GM13977 (cell line): ENCODE results near the gene SRRM4.

ENCODE experiments used
- DNase-seq: peaks from one replicate; pipeline ENCODE4 v3.0.0; 2012; ENCODE audit warnings: low spot score
- in situ Hi-C: fragments of 300-500 bp; cut with MboI; formaldehyde crosslinking; loops from one replicate; pipeline ENCODE4 v1.12.0; 2022; ENCODE audit warnings: low sequenced_read_pairs, low pct_unique_long_range_greater_than_20kb, mixed read lengths, inconsistent platforms; ENCODE audit not compliant: unreplicated experiment
- TF ChIP-seq, protein P1 (sequence below): IDR thresholded peaks from 2 replicates; pipeline ENCODE4 v1.5.1; 2012; ENCODE audit warnings: mild to moderate bottlenecking, control low read depth; ENCODE audit not compliant: insufficient read depth; ENCODE audit errors: extremely low read depth, missing control alignments

SRRM4 gene

GRCh38 chr12:119158402-119158801 lies 177.1 kb downstream of the SRRM4 start:
- TF ChIP-seq, protein P1, sequence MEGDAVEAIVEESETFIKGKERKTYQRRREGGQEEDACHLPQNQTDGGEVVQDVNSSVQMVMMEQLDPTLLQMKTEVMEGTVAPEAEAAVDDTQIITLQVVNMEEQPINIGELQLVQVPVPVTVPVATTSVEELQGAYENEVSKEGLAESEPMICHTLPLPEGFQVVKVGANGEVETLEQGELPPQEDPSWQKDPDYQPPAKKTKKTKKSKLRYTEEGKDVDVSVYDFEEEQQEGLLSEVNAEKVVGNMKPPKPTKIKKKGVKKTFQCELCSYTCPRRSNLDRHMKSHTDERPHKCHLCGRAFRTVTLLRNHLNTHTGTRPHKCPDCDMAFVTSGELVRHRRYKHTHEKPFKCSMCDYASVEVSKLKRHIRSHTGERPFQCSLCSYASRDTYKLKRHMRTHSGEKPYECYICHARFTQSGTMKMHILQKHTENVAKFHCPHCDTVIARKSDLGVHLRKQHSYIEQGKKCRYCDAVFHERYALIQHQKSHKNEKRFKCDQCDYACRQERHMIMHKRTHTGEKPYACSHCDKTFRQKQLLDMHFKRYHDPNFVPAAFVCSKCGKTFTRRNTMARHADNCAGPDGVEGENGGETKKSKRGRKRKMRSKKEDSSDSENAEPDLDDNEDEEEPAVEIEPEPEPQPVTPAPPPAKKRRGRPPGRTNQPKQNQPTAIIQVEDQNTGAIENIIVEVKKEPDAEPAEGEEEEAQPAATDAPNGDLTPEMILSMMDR = no peak
- no peak for DNase-seq
- in situ Hi-C loops = no loop called here

- in situ Hi-C loops = no loop called here
- DNase-seq = no peak
- TF ChIP-seq, protein P1 = no peak
Observed at GRCh38 chr12:119159844-119160243, 178.5 kb downstream of the SRRM4 start.

GRCh38 chr12:119167902-119168301 lies 186.6 kb downstream of the SRRM4 start:
- in situ Hi-C loops = no loop called here
- TF ChIP-seq, protein P1 = no peak
- no peak for DNase-seq

- DNase-seq = no peak
- TF ChIP-seq, protein P1 = no peak
- in situ Hi-C loops = no loop called here
Observed at GRCh38 chr12:119168721-119169120, 187.4 kb downstream of the SRRM4 start.

DNA sequence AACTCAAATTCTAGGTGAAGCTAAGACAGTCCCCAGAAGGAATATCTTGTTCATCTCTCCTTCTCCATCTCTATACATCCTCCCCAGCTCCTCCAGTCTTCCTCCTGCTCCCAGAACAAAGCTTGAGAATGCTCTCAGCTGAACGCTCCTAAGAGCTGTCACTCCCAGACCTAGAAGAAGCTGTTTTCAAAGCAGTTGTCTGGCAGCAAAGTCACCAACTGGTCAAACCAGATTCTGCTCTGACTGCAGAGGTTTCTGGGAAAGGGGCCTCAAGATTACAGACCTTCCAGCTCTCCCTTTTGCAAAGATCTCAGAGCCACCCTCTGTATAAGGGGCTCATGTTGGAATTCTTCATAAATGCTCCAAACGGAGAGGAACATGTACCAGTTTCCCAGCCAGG lies 187.8 kb downstream of the SRRM4 start:
- TF ChIP-seq, protein P1 = no peak
- DNase-seq = no peak
- in situ Hi-C loops = no loop called here

DNA sequence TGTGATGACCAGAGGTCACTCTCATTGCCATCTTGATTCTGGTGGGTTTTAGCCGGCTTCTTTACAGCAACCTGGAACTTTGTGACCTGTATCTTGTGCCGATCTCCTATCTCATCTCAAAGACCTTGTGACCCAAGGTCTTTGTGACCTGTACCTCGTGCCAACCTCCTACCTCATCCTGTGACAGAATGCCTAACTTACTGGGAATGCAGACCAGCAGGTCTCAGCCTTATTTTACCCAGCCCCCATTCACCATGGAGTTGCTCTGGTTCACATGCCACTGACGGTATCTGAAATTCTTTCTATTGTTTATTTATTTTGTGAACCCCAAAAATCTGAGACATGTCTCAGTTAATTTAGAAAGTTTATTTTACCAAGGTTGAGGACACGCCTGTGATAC lies 189.9 kb downstream of the SRRM4 start:
- in situ Hi-C loops = no loop called here
- DNase-seq = no peak
- TF ChIP-seq, protein P1 = no peak
